ENCODE data around the gene WNT4. TPM values are rescaled to one million over a fixed set of nuclear protein-coding genes. Genes with fewer than 3 reads are reported as not detected.

WNT4 gene
- total and polyA plus RNA-seq, 10 donors = 0.07 to 0.47 (median 0.16) TPM; not detected in 1

- H3K9me3 ChIP-seq = no peaks in the 10 kb centered on the region
- 69 to 87% (median 78%) methylated on average over 6 of the region's 6 CpGs for WGBS, 5 donors
- peaks cover 19 to 87% (median 50%) of the 10 kb centered on the region in 6 donors for H3K4me1 ChIP-seq
- H3K4me3 ChIP-seq = no peak overlapping the region
- intact Hi-C loops (cut with DNase I; ENCODE audit: low total_unique reads) = no loop called here
- peak overlapping the region in 3 of 8 donors; percentile 10 to 70 (median 52) for H3K27ac ChIP-seq
- peaks cover 0 to 100% (median 15%) of the 10 kb centered on the region in 6 donors for H3K36me3 ChIP-seq
- DNase-seq = no peak
- no peaks in the 10 kb centered on the region for H3K27me3 ChIP-seq (replicated peaks in 1 of 7)
- no peak for TF ChIP-seq CTCF (IDR thresholded peaks at IDR 0.05 in 8 of 11, conservative IDR thresholded peaks at IDR 0.05 in 3 of 11)
- no peak for TF ChIP-seq POLR2A (IDR thresholded peaks at IDR 0.05)
- TF ChIP-seq POLR2AphosphoS5 (IDR thresholded peaks at IDR 0.05) = peak in 2 of 3 donors; percentile 14 to 25
These were observed 27.6 kb downstream of the WNT4 start for GRCh38 chr1:22115286-22115685.

- TF ChIP-seq POLR2AphosphoS5 (IDR thresholded peaks at IDR 0.05) (peak in 2 of 3 donors; percentile 9 to 67), CTCF (IDR thresholded peaks at IDR 0.05 in 8 of 11, conservative IDR thresholded peaks at IDR 0.05 in 3 of 11) (no peak), POLR2A (IDR thresholded peaks at IDR 0.05) (no peak)
- DNase-seq = no peak
- WGBS, 5 donors = 49 to 92% (median 73%) methylated on average over 9 to 18 of the region's 18 CpGs
- Histone ChIP-seq H3K36me3 (peaks cover 0 to 100% (median 6%) of the 10 kb centered on the region in 6 donors), H3K4me3 (no peak overlapping the region), H3K27me3 (replicated peaks in 1 of 7) (no peaks in the 10 kb centered on the region), H3K27ac (peak overlapping the region in 4 of 8 donors; percentile 10 to 70 (median 40)), H3K4me1 (peaks cover 19 to 82% (median 50%) of the 10 kb centered on the region in 6 donors), H3K9me3 (no peaks in the 10 kb centered on the region)
- intact Hi-C loops (cut with DNase I; ENCODE audit: low total_unique reads) = no loop called here
These were observed 28.5 kb downstream of the WNT4 start for GRCh38 chr1:22114083-22115012.

GRCh38 chr1:22112554-22112953 lies 30.3 kb downstream of the WNT4 start:
- Histone ChIP-seq H3K4me3 (no peak overlapping the region), H3K27ac (no peak overlapping the region), H3K4me1 (peaks cover 13 to 75% (median 38%) of the 10 kb centered on the region in 6 donors), H3K27me3 (replicated peaks in 1 of 7) (no peaks in the 10 kb centered on the region), H3K9me3 (no peaks in the 10 kb centered on the region), H3K36me3 (peaks cover 0 to 100% (median 16%) of the 10 kb centered on the region in 6 donors)
- DNase-seq = no peak
- WGBS, 5 donors = 91 to 98% (median 94%) methylated on average over 3 of the region's 3 CpGs
- intact Hi-C loops (cut with DNase I; ENCODE audit: low total_unique reads) = no loop called here
- TF ChIP-seq CTCF (IDR thresholded peaks at IDR 0.05 in 8 of 11, conservative IDR thresholded peaks at IDR 0.05 in 3 of 11) (no peak), POLR2A (IDR thresholded peaks at IDR 0.05) (no peak), POLR2AphosphoS5 (IDR thresholded peaks at IDR 0.05) (no peak)

- intact Hi-C loops (cut with DNase I; ENCODE audit: low total_unique reads) = no loop called here
- H3K4me1 ChIP-seq = peaks cover 13 to 73% (median 33%) of the 10 kb centered on the region in 6 donors
- DNase-seq = no peak
- TF ChIP-seq POLR2A (IDR thresholded peaks at IDR 0.05) (no peak), CTCF (IDR thresholded peaks at IDR 0.05 in 8 of 11, conservative IDR thresholded peaks at IDR 0.05 in 3 of 11) (no peak), POLR2AphosphoS5 (IDR thresholded peaks at IDR 0.05) (no peak)
- H3K27ac ChIP-seq = no peak overlapping the region
- H3K27me3 ChIP-seq (replicated peaks in 1 of 7) = no peaks in the 10 kb centered on the region
- no peak overlapping the region for H3K4me3 ChIP-seq
- 92 to 98% (median 95%) methylated on average over 3 of the region's 3 CpGs for WGBS, 5 donors
- peaks cover 0 to 100% (median 19%) of the 10 kb centered on the region in 6 donors for H3K36me3 ChIP-seq
- H3K9me3 ChIP-seq = no peaks in the 10 kb centered on the region
These were observed 31.3 kb downstream of the WNT4 start for GRCh38 chr1:22111620-22112019.
